SH-SY5Y (cell line): ENCODE results near the gene MAPT.

Experiments used
- GATA2 ChIP-seq: IDR thresholded peaks from 2 replicates; pipeline ENCODE4 v1.6.1; 2011; ENCODE audit warnings: mild to moderate bottlenecking, low read depth, low read length
- GATA3 ChIP-seq: IDR thresholded peaks from 2 replicates; pipeline ENCODE4 v1.6.1; 2011; ENCODE audit warnings: low read depth, mild to moderate bottlenecking, low read length, moderate library complexity

DNA sequence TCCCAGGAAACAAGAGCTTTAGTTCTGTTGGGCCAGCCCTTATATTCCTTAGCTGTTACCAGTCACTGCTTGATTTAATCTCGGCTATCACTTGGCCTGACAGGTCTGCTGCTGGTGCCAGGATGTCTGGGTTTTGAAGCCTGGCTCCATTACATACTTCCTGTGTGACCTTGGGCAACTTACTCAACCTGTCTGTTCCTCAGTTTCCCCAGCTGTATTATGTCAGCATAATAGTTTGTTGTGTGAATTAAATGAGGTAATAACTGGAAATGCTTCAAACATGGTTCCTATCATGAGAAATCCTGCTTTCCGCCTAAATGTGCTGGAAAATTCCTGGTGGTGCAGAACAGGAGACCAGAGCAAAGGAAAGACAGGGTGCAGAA is 54.1 kb downstream of the MAPT start:
- TF ChIP-seq GATA2 (peak; percentile 40; the same call in 1 of the 2 replicates), GATA3 (no peak)
